ENCODE measurements around the gene ALCAM. TPM values are rescaled to one million over a fixed set of nuclear protein-coding genes. Genes with fewer than 3 reads are reported as not detected.

Gene ALCAM
- polyA plus RNA-seq, 1 of the 3 experiments (the other 2 are of a cell fraction) = 58.3 TPM

- ChIA-PET POLR2A (no interaction called here), CTCF (interaction anchor here (0.7 kb wide), 1 partner anchor 113 kb away, joined by 3 read pairs; no protein-coding TSS in a partner anchor)
- no peak for DNase-seq
- Histone ChIP-seq H3K79me2 (ENCODE audit: insufficient read depth) (peaks cover 77% of the 10 kb centered on the region), H3K9me3 (no peaks in the 10 kb centered on the region), H3K4me2 (no peak overlapping the region), H3K9me2 (no peaks in the 10 kb centered on the region), H2AFZ (ENCODE audit: low read depth) (no peak overlapping the region), H4K20me1 (ENCODE audit: insufficient read depth) (no peaks in the 10 kb centered on the region), H3K27ac (ENCODE audit: low read depth in 2 of 2, low read length in 1 of 2) (no peak overlapping the region), H3K36me3 (replicated peaks in 1 of 2; ENCODE audit: control insufficient read depth in 1 of 2, insufficient read depth in 2 of 2, low read length in 1 of 2) (peaks cover 0 to 28% of the 10 kb centered on the region in 2 experiments), H3K9ac (no peak overlapping the region), H3K4me3 (ENCODE audit: low read depth in 2 of 2, low read length in 1 of 2) (no peak overlapping the region), H3F3A (replicated peaks; ENCODE audit: insufficient read depth) (peaks cover 4% of the 10 kb centered on the region), H3K4me1 (ENCODE audit: control insufficient read depth in 1 of 2, insufficient read depth in 2 of 2, low read depth in 1 of 2, low read length in 1 of 2) (no peaks in the 10 kb centered on the region; a peak in 2 of 4 replicates), H3K27me3 (ENCODE audit: insufficient read depth) (no peaks in the 10 kb centered on the region)
- no peak for TF ChIP-seq SIN3A (IDR thresholded peaks at IDR 0.05; ENCODE audit: borderline replicate concordance, low read depth, low read length)
- no peak for TF ChIP-seq CTCF (IDR thresholded peaks at IDR 0.05)
- TF ChIP-seq TAF1 (IDR thresholded peaks at IDR 0.05; ENCODE audit: borderline replicate concordance, low read depth, low read length) = no peak
- TF ChIP-seq FOSL2 (IDR thresholded peaks at IDR 0.05; ENCODE audit: borderline replicate concordance, low read depth) = no peak
- no peak for TF ChIP-seq GATA2 (CRISPR knock-in tag; IDR thresholded peaks at IDR 0.05)
- 97% methylated on average over 2 of the region's 2 CpGs for WGBS (ENCODE audit: low lambda C conversion rate)
Observed at GRCh38 chr3:105406268-105406667, 39.6 kb downstream of the ALCAM start.

GRCh38 chr3:105409364-105409763 lies 42.7 kb downstream of the ALCAM start:
- Histone ChIP-seq H3K9ac (no peak overlapping the region), H3K27ac (ENCODE audit: low read depth in 2 of 2, low read length in 1 of 2) (no peak overlapping the region), H3K4me2 (no peak overlapping the region), H3K9me2 (no peaks in the 10 kb centered on the region), H3K79me2 (ENCODE audit: insufficient read depth) (peaks cover 76% of the 10 kb centered on the region), H3K4me1 (ENCODE audit: control insufficient read depth in 1 of 2, insufficient read depth in 2 of 2, low read depth in 1 of 2, low read length in 1 of 2) (peaks cover 0 to 6% of the 10 kb centered on the region in 2 experiments; a peak in 2 of 4 replicates), H3K27me3 (ENCODE audit: insufficient read depth) (no peaks in the 10 kb centered on the region), H3K9me3 (no peaks in the 10 kb centered on the region), H3K4me3 (ENCODE audit: low read depth in 2 of 2, low read length in 1 of 2) (no peak overlapping the region), H3F3A (replicated peaks; ENCODE audit: insufficient read depth) (peaks cover 8% of the 10 kb centered on the region), H2AFZ (ENCODE audit: low read depth) (no peak overlapping the region), H4K20me1 (ENCODE audit: insufficient read depth) (peaks cover 11% of the 10 kb centered on the region; the same call in 1 of the 2 replicates), H3K36me3 (replicated peaks in 1 of 2; ENCODE audit: control insufficient read depth in 1 of 2, insufficient read depth in 2 of 2, low read length in 1 of 2) (peaks cover 0 to 9% of the 10 kb centered on the region in 2 experiments)
- no peak for TF ChIP-seq TAF1 (IDR thresholded peaks at IDR 0.05; ENCODE audit: borderline replicate concordance, low read depth, low read length)
- TF ChIP-seq NRF1 (IDR thresholded peaks at IDR 0.05; ENCODE audit: low read depth, low read length) = no peak
- TF ChIP-seq TCF12 (IDR thresholded peaks at IDR 0.05) = no peak
- DNase-seq = no peak
- ChIA-PET CTCF (interaction anchor here (0.8 kb wide), 1 partner anchor 12 kb away, joined by 3 read pairs; no protein-coding TSS in a partner anchor), POLR2A (no interaction called here)
- WGBS (ENCODE audit: low lambda C conversion rate) = 96% methylated on average over 2 of the region's 2 CpGs

DNA sequence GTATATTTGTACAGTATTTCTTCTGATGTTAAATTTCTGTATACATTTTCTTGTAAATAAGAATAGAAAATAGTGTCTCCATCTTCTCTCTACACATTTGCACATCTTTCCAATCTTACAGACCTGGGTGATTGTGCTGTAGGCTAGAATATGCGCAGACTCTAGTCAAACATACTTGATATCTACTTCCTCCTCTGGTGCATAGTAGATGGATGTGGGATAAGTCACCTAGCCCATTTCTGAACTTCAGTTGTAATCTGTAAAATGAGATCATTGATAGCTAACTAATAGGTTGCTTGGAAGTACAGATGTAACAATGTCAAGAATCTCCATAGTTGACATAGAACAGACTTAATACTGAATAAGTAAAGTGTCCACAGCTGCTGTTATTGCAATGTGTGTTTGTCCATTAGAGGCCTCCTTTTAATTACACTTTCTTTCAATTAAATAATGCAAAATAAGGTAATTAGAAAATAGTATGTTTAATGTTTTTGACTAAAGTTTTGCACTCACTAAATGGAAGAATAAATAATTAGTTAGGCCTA lies 46.7 kb downstream of the ALCAM start:
- peaks cover 88% of the 10 kb centered on the region for H3K79me2 ChIP-seq (ENCODE audit: insufficient read depth)
- CTCF ChIA-PET = interaction anchor here (1.6 kb wide), 1 partner anchor 47 kb away, joined by 3 read pairs; the partner anchor contains the start of gene ALCAM
- WGBS (ENCODE audit: low lambda C conversion rate) = 79% methylated on average over 1 of the region's 1 CpG

More for the DNA sequence above, 46.7 kb downstream of the ALCAM start:
- Histone ChIP-seq H3K27ac (ENCODE audit: low read depth in 2 of 2, low read length in 1 of 2) (peak overlapping the region in 1 of 2 experiments; percentile 60; a peak in 2 of 4 replicates), H3K9ac (no peak overlapping the region), H3K9me3 (no peaks in the 10 kb centered on the region), H2AFZ (ENCODE audit: low read depth) (no peak overlapping the region), H4K20me1 (ENCODE audit: insufficient read depth) (peaks cover 13% of the 10 kb centered on the region; the same call in 1 of the 2 replicates), H3F3A (replicated peaks; ENCODE audit: insufficient read depth) (peaks cover 13% of the 10 kb centered on the region), H3K4me3 (ENCODE audit: low read depth in 2 of 2, low read length in 1 of 2) (no peak overlapping the region), H3K36me3 (replicated peaks in 1 of 2; ENCODE audit: control insufficient read depth in 1 of 2, insufficient read depth in 2 of 2, low read length in 1 of 2) (peaks cover 0 to 7% of the 10 kb centered on the region in 2 experiments), H3K4me1 (ENCODE audit: control insufficient read depth in 1 of 2, insufficient read depth in 2 of 2, low read depth in 1 of 2, low read length in 1 of 2) (peaks cover 5 to 16% of the 10 kb centered on the region in 2 experiments; a peak in 3 of 4 replicates), H3K9me2 (no peaks in the 10 kb centered on the region), H3K27me3 (ENCODE audit: insufficient read depth) (no peaks in the 10 kb centered on the region), H3K4me2 (no peak overlapping the region)
- POLR2A ChIA-PET = no interaction called here
- TF ChIP-seq RAD21 (IDR thresholded peaks at IDR 0.05; ENCODE audit: low read length) = peak; percentile 9; the same call in 1 of the 2 replicates
- TF ChIP-seq EP300 (IDR thresholded peaks at IDR 0.05; ENCODE audit: borderline replicate concordance in 1 of 2, low read depth in 1 of 2, low read length in 1 of 2) = peak in 1 of 2 experiments; percentile 76; a peak in 2 of 4 replicates
- no peak for TF ChIP-seq SMC3 (IDR thresholded peaks at IDR 0.05; ENCODE audit: low read depth, low read length)
- TF ChIP-seq TCF12 (IDR thresholded peaks at IDR 0.05) = peak; percentile 46
- TF ChIP-seq GATA2 (CRISPR knock-in tag; IDR thresholded peaks at IDR 0.05) = peak; percentile 79
- TF ChIP-seq FOXJ3 (CRISPR knock-in tag; IDR thresholded peaks at IDR 0.05) = 0 out of 2 replicates have a peak, but pooled peaks have one; percentile 44
- no peak for TF ChIP-seq GABPA (IDR thresholded peaks at IDR 0.05; ENCODE audit: low read depth)
- TF ChIP-seq RCOR1 (IDR thresholded peaks at IDR 0.05; ENCODE audit: low read length) = peak; percentile 81
- peak; percentile 4 for DNase-seq

All from SK-N-SH (cell line).